Ishikawa (cell line): ENCODE measurements around the gene KRTAP10-1.

Experiments
- CEBPB ChIP-seq: IDR thresholded peaks from 2 replicates; pipeline ENCODE4 v1.6.1; 2012
- CREB1 ChIP-seq: IDR thresholded peaks from 2 replicates; pipeline ENCODE4 v1.6.1; 2012; ENCODE audit warnings: low read depth
- EGR1 ChIP-seq: IDR thresholded peaks from 2 replicates; pipeline ENCODE4 v1.6.1; 2012
- EP300 ChIP-seq: IDR thresholded peaks from 2 replicates; pipeline ENCODE4 v1.6.1; 2012; ENCODE audit warnings: borderline replicate concordance
- FOXM1 ChIP-seq: IDR thresholded peaks from 2 replicates; pipeline ENCODE4 v1.6.1; 2012; ENCODE audit warnings: low read depth, borderline replicate concordance
- MAX ChIP-seq: IDR thresholded peaks from 2 replicates; pipeline ENCODE4 v1.6.1; 2012
- NFIC ChIP-seq: IDR thresholded peaks from 2 replicates; pipeline ENCODE4 v1.6.1; 2012
- RAD21 ChIP-seq: IDR thresholded peaks from 2 replicates; pipeline ENCODE4 v1.6.1; 2012; ENCODE audit warnings: low read depth
- TAF1 ChIP-seq: IDR thresholded peaks from 2 replicates; pipeline ENCODE4 v1.6.1; 2012; ENCODE audit warnings: low read depth, mild to moderate bottlenecking
- TCF12 ChIP-seq: IDR thresholded peaks from 2 replicates; pipeline ENCODE4 v1.6.1; 2012; ENCODE audit warnings: low read depth
- TEAD4 ChIP-seq: IDR thresholded peaks from 2 replicates; pipeline ENCODE4 v1.6.1; 2012
- YY1 ChIP-seq: IDR thresholded peaks from 2 replicates; pipeline ENCODE4 v1.6.1; 2012; ENCODE audit warnings: low read depth
- ZBTB7A ChIP-seq: IDR thresholded peaks from 2 replicates; pipeline ENCODE4 v1.6.1; 2012; ENCODE audit warnings: low read depth
- TF ChIP-seq, protein P1 (sequence below): IDR thresholded peaks from 2 replicates; pipeline ENCODE4 v1.6.1; 2012
- TF ChIP-seq, protein P2 (sequence below): IDR thresholded peaks from 2 replicates; pipeline ENCODE4 v1.6.1; 2012; ENCODE audit warnings: low read depth, mild to moderate bottlenecking

The KRTAP10-1 gene

GRCh38 chr21:44527156-44527982, 12.6 kb downstream of the KRTAP10-1 start:
- TF ChIP-seq CEBPB (no peak), EGR1 (no peak), EP300 (no peak), NFIC (no peak), ZBTB7A (no peak), YY1 (no peak), TEAD4 (no peak), RAD21 (no peak), FOXM1 (no peak), CREB1 (no peak), TCF12 (no peak), TAF1 (no peak), MAX (no peak)
- TF ChIP-seq, protein P1, sequence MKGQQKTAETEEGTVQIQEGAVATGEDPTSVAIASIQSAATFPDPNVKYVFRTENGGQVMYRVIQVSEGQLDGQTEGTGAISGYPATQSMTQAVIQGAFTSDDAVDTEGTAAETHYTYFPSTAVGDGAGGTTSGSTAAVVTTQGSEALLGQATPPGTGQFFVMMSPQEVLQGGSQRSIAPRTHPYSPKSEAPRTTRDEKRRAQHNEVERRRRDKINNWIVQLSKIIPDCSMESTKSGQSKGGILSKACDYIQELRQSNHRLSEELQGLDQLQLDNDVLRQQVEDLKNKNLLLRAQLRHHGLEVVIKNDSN, result no peak
- TF ChIP-seq, protein P2, sequence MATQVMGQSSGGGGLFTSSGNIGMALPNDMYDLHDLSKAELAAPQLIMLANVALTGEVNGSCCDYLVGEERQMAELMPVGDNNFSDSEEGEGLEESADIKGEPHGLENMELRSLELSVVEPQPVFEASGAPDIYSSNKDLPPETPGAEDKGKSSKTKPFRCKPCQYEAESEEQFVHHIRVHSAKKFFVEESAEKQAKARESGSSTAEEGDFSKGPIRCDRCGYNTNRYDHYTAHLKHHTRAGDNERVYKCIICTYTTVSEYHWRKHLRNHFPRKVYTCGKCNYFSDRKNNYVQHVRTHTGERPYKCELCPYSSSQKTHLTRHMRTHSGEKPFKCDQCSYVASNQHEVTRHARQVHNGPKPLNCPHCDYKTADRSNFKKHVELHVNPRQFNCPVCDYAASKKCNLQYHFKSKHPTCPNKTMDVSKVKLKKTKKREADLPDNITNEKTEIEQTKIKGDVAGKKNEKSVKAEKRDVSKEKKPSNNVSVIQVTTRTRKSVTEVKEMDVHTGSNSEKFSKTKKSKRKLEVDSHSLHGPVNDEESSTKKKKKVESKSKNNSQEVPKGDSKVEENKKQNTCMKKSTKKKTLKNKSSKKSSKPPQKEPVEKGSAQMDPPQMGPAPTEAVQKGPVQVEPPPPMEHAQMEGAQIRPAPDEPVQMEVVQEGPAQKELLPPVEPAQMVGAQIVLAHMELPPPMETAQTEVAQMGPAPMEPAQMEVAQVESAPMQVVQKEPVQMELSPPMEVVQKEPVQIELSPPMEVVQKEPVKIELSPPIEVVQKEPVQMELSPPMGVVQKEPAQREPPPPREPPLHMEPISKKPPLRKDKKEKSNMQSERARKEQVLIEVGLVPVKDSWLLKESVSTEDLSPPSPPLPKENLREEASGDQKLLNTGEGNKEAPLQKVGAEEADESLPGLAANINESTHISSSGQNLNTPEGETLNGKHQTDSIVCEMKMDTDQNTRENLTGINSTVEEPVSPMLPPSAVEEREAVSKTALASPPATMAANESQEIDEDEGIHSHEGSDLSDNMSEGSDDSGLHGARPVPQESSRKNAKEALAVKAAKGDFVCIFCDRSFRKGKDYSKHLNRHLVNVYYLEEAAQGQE, result no peak

DNA sequence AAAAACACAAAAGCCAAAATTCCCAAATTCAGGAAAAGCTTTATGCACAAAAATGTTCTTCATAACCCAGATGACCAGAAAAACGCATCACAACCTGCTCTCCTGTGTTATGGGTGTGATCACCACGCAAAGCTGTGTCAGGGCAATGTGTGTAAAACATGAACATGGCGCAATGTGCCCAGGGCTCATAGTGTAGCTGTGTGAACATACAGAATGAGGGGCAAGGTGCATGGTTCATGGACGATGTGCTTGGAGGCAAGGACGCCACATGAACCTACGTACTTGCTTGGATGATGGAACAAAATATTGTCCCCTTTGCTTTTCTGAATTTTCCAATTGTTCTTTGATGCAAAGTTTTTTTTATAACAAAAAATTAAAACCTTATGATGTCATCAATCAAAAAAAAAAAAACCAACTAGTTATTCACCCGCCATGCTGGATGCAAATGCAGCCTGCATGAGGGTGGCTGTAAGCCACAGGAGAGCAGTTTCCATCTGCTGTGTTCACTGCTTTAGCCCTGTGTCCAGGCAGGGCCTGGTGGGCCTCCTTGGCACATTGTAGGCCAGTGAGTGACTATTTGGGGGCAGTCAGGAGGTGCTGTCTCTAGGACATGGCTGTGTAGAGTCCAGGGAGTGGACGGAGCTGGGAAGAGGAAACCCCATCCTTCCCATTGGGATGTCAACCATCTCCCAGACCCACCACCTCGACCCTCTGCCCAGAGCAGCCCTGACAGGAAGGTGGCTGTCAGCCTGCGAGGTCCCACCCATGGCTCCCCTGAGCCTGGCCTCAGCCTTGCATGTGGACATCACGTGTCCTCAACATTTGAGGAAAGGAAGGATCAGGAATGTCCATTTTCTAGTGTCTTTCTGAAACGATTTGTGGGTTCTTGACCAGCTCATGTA, 13.6 kb downstream of the KRTAP10-1 start:
- TF ChIP-seq MAX (no peak), TEAD4 (no peak)
- TF ChIP-seq, protein P2, result no peak

- no peak for TF ChIP-seq ZBTB7A
- TF ChIP-seq YY1, result no peak
- TF ChIP-seq CREB1, result no peak
- TF ChIP-seq, protein P1, result no peak
- no peak for TF ChIP-seq EGR1
- TF ChIP-seq, protein P2, result no peak
- no peak for TF ChIP-seq RAD21
- no peak for TF ChIP-seq FOXM1
- no peak for TF ChIP-seq CEBPB
- TF ChIP-seq EP300, result no peak
- TF ChIP-seq NFIC, result no peak
These were observed 14.5 kb downstream of the KRTAP10-1 start for GRCh38 chr21:44525391-44526095.
